Measurements from ENCODE around the gene MAPK4.

The MAPK4 gene

GRCh38 chr18:50721451-50722120 is 161.7 kb downstream of the MAPK4 start:
- no peak for DNase-seq (ENCODE audit: low spot score)

DNA sequence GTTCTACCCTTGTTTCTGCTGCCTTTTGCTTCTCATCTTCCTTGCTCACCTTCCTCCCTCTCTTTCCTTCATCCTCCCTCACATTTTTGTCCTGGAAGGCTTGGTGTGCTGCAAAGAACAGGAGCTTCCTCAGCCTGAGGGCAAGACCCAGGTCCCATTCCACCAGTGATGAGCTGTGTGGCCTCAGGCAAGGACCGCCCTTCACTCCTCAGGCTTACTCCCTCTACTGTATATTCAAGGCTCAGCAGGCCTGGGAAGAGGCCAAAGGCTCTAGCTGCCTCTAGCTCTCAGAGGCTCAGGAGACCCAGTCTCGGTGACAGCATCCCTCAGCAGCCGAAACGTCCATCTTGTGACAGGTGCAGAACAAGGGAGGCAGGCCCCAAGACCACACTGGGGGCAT is 162.4 kb downstream of the MAPK4 start:
- DNase-seq (ENCODE audit: low spot score): no peak

- no peak for DNase-seq (ENCODE audit: low spot score)
These were observed 164.9 kb downstream of the MAPK4 start for GRCh38 chr18:50724751-50725151.

GRCh38 chr18:50726960-50727589 is 167.2 kb downstream of the MAPK4 start:
- no peak for DNase-seq (ENCODE audit: low spot score)

DNA sequence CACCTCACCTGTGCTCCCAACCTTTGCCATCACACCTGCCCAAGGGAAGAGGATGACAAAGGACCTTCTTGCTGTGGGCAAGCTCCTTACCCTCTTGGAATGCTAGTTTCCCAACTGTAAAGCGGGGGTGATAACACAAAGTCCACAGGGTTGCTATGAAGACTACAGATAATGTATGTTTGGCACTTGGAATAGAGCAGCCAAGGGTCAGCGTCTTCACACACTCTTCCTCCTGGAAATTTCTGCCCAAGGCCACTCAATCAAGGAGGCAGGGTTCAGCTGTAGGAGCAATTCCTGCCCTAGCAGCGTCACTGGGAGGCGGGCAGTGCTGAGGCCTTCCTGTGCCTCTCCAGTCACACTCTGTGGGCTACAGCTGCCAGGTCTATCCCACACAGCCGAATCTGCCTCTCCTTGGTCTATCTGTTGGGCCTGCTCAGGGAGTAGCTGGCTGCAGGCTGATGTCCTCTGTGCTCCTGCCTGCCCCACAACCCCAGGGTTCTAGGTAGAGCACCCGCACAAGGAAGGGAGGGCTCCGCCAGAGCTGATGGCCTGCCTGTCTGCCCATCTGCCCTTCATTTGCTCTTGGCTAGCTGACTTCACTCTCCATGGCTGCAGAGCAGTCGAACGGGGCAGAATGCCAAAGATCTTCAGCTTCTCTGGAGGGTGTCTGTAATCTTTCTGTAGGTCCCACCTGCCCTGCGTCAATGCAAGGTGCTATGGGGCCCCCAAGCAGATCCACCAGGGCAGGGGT is 168.0 kb downstream of the MAPK4 start:
- no peak for DNase-seq (ENCODE audit: low spot score)

- no peak for DNase-seq (ENCODE audit: low spot score)
These were observed 169.5 kb downstream of the MAPK4 start for GRCh38 chr18:50729376-50729775.

- DNase-seq (ENCODE audit: low spot score): no peak
These were observed 170.1 kb downstream of the MAPK4 start for GRCh38 chr18:50729986-50730385.

DNA sequence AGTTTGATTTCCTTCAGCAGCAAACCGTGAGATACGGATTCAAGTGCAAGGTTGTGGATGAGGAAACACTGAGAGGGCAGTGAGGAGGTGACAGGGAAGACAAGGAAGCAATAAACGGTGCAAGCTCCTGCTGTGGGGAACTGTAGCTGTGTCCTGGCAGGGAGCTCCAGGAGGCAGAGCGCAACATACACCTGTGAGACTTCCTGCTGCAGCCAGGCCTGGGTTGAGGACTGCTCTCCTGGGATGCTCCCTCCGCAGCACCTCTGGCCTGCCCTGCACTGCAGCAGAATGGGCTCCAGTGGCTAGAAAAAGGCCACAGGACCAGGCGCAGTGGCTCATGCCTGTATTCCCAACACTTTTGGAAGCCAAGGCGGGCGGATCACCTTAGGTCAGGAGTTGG is 174.5 kb downstream of the MAPK4 start:
- no peak for DNase-seq (ENCODE audit: low spot score)

DNA sequence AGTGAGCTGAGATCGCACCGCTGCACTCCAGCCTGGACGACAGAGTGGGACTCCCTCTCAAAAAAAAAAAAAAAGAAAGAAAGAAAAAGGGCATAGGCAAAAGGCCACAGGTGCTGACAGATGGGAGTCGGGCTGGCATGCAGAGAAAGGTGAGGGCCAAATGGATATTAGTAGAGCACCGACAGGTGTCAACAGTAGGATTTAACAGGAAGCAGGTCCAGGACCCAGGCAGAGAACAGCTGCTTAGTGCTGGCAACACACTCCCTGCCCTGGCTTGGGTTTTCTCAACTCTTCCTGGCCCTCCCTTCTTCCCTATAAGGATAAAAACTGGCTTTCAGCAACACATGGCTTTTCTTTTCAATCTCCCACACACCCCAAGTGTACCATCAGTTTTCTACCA is 175.0 kb downstream of the MAPK4 start:
- no peak for DNase-seq (ENCODE audit: low spot score)

DNA sequence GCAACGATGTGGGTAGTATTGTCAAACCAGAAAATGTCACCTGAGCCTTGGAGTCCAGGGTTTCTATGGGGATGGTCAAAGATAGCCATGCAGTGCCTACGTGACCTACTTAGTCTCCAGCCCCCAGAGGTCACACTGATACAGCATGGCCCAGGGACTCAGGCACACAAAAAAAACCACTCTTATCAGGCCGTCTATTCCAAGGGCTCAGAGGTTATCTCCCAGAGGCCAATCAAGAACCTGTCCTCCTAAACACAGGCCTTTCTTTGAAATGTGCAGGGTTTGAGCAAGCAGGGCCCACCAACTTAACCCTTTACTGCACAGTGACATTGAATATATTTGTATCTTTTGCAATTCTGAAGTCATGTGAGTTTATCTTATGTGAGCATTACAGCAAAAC is 177.2 kb downstream of the MAPK4 start:
- DNase-seq (ENCODE audit: low spot score): peak; percentile 63

GRCh38 chr18:50738098-50738757 is 178.3 kb downstream of the MAPK4 start:
- DNase-seq (ENCODE audit: low spot score): peak; percentile 30

- DNase-seq (ENCODE audit: low spot score): no peak
These were observed 183.1 kb downstream of the MAPK4 start for GRCh38 chr18:50742952-50743351.

DNA sequence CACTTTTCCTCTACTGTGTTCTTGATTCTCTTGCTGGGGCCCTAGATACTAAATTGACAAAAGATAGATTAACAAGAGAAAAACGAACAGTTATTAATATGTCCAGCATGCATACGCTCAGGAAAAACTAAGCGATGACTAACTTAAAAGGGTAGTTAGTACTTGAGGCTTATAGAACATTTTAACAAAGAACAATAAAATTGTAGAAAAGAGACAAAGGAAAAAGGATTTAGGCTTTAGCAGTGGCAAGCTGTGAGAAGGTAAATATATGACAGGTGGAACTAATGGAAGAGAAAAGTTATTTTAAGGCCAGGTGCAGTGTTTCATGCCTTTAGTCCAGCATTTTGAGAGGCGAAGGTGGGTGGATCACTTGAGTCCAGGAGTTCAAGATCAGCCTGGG is 184.4 kb downstream of the MAPK4 start:
- no peak for DNase-seq (ENCODE audit: low spot score)

DNA sequence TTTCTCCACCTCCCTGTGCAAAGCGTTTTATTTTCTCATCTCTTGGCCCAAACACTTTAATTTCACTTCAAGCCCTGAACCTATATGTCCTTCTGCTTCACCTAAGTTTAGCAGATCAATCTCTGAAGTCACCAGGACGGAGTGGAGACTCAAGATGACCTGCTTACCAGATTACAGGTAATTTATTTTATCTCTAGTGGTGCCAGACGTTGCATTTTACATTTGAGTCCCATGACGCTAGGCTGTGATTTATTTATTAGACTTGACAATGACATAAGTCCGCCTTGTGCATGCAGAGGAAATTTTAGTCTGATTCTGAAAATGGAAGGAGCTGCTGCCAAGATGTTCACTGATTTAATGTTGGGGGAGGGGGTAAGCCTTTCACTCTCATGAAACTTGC is 186.1 kb downstream of the MAPK4 start:
- DNase-seq (ENCODE audit: low spot score): no peak

DNA sequence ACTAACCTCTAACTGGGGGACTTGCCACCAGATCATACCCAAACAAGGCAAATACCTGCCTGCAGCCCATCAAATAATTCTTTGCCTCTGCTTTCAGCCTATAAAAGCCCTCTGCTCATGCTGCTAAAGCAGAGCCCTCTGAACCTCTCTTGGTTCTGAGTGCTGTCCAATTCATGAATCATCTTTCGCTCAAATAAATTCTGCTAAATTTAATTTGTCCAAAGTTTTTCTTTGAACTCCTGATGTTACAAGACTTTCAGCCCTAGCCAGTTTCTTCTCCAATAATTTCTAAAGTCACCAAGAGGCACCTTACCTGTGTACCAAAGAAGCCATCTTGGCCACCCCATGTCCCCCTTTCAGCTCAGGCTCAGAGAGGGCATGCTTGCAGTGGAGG is 188.0 kb downstream of the MAPK4 start:
- DNase-seq (ENCODE audit: low spot score): no peak

GRCh38 chr18:50748243-50749229 is 188.6 kb downstream of the MAPK4 start:
- DNase-seq (ENCODE audit: low spot score): no peak

- no peak for DNase-seq (ENCODE audit: low spot score)
These were observed 189.5 kb downstream of the MAPK4 start for GRCh38 chr18:50749421-50749820.

DNA sequence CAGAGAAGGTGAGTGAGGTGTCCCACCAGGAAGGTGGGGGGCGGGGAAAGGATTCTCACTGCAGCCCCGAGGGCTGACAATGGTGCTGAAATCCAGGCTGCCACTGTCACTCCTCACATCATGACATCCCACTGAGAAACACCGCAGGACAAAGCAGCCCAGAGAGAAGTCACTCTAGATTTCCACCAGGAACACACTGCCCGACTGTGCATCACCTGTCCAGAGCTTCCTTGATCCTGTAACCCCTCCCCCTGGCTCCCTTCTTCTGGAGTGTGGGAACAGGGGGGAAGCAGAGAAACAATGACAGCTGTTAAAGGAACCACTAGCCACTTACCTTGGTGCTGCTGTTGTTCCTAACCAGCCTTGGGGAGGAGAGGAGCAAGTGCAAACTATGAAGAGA is 190.1 kb downstream of the MAPK4 start:
- DNase-seq (ENCODE audit: low spot score): no peak

GRCh38 chr18:50750546-50750945 is 190.7 kb downstream of the MAPK4 start:
- DNase-seq (ENCODE audit: low spot score): no peak

GRCh38 chr18:50751490-50751889 is 191.6 kb downstream of the MAPK4 start:
- DNase-seq (ENCODE audit: low spot score): no peak

DNA sequence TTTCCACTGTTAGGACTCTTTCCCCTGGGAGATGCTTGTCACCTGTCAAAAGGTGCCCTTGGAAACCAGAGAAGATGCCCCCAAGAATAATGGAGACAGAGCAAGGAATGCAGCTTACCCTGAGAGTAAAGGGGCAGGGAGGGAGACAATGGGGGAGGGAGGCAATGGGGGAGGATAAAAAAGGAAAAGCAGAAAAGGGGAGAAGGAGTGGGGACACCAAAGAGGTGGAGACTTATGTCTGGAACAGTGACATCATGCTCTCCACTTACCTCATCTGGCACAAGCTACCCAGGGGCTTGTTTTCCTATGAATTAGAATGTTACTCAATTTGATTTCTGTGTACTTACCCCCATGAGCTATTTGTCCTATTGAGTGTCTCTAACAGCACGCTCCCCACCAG is 192.1 kb downstream of the MAPK4 start:
- no peak for DNase-seq (ENCODE audit: low spot score)

- no peak for DNase-seq (ENCODE audit: low spot score)
These were observed 193.4 kb downstream of the MAPK4 start for GRCh38 chr18:50753311-50753710.
